Measurements from ENCODE around the gene GJB3.

GRCh38 chr1:34779526-34779925 is 1.5 kb upstream of the GJB3 start:
- TF ChIP-seq GABPA (IDR thresholded peaks at IDR 0.05; ENCODE audit: low read depth) (no peak), POLR2AphosphoS5 (IDR thresholded peaks at IDR 0.05; ENCODE audit: low read depth) (no peak), SPI1 (IDR thresholded peaks at IDR 0.05; ENCODE audit: borderline replicate concordance, low read depth) (no peak)
- TF ChIP-seq, protein P1, sequence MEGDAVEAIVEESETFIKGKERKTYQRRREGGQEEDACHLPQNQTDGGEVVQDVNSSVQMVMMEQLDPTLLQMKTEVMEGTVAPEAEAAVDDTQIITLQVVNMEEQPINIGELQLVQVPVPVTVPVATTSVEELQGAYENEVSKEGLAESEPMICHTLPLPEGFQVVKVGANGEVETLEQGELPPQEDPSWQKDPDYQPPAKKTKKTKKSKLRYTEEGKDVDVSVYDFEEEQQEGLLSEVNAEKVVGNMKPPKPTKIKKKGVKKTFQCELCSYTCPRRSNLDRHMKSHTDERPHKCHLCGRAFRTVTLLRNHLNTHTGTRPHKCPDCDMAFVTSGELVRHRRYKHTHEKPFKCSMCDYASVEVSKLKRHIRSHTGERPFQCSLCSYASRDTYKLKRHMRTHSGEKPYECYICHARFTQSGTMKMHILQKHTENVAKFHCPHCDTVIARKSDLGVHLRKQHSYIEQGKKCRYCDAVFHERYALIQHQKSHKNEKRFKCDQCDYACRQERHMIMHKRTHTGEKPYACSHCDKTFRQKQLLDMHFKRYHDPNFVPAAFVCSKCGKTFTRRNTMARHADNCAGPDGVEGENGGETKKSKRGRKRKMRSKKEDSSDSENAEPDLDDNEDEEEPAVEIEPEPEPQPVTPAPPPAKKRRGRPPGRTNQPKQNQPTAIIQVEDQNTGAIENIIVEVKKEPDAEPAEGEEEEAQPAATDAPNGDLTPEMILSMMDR (IDR thresholded peaks at IDR 0.05; ENCODE audit: insufficient read depth, low read length): no peak
- TF ChIP-seq, protein P2, sequence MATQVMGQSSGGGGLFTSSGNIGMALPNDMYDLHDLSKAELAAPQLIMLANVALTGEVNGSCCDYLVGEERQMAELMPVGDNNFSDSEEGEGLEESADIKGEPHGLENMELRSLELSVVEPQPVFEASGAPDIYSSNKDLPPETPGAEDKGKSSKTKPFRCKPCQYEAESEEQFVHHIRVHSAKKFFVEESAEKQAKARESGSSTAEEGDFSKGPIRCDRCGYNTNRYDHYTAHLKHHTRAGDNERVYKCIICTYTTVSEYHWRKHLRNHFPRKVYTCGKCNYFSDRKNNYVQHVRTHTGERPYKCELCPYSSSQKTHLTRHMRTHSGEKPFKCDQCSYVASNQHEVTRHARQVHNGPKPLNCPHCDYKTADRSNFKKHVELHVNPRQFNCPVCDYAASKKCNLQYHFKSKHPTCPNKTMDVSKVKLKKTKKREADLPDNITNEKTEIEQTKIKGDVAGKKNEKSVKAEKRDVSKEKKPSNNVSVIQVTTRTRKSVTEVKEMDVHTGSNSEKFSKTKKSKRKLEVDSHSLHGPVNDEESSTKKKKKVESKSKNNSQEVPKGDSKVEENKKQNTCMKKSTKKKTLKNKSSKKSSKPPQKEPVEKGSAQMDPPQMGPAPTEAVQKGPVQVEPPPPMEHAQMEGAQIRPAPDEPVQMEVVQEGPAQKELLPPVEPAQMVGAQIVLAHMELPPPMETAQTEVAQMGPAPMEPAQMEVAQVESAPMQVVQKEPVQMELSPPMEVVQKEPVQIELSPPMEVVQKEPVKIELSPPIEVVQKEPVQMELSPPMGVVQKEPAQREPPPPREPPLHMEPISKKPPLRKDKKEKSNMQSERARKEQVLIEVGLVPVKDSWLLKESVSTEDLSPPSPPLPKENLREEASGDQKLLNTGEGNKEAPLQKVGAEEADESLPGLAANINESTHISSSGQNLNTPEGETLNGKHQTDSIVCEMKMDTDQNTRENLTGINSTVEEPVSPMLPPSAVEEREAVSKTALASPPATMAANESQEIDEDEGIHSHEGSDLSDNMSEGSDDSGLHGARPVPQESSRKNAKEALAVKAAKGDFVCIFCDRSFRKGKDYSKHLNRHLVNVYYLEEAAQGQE (IDR thresholded peaks at IDR 0.05; ENCODE audit: insufficient replicate concordance, low read depth): no peak

All from HL-60 (cell line).